DOHH2 (cell line): ENCODE measurements around the gene MORN3.
A peak's percentile ranks its signal among the peaks of the same experiment; 100 is the strongest.
"Not testable (repeated sequence)": the region's sequence is repeated elsewhere in the genome, so short reads cannot be mapped to it uniquely, and the experiment has no call there.

Experiments
- H3F3A ChIP-seq: fragments of 200-600 bp; sonication (generic), shearing (Covaris generic); 2 replicates; pipeline ENCODE4 v1.6.0; 2016; ENCODE audit warnings: antibody characterized with exemption, mild to moderate bottlenecking; ENCODE audit not compliant: control insufficient read depth, insufficient read depth
- H3K27ac ChIP-seq: fragments of 200-600 bp; sonication (generic); 2 replicates; pipeline ENCODE4 v1.5.1; 2014; ENCODE audit warnings: low read depth, mild to moderate bottlenecking, low read length, moderate library complexity
- H3K27me3 ChIP-seq: fragments of 200-600 bp; sonication (generic); 2 replicates; pipeline ENCODE4 v1.6.1; 2014; ENCODE audit warnings: mild to moderate bottlenecking, low read length, mixed read lengths; ENCODE audit not compliant: control insufficient read depth
- H3K36me3 ChIP-seq: fragments of 200-600 bp; sonication (generic); 2 replicates; pipeline ENCODE4 v1.6.1; 2014; ENCODE audit warnings: mild to moderate bottlenecking, low read length, moderate library complexity, mixed read lengths; ENCODE audit not compliant: control insufficient read depth
- H3K4me1 ChIP-seq: fragments of 200-600 bp; sonication (generic); 2 replicates; pipeline ENCODE4 v1.6.1; 2014; ENCODE audit warnings: mild to moderate bottlenecking, low read length, mixed read lengths; ENCODE audit not compliant: control insufficient read depth
- H3K4me2 ChIP-seq: fragments of 200-600 bp; sonication (generic); 2 replicates; pipeline ENCODE4 v1.6.0; 2014; ENCODE audit warnings: mild to moderate bottlenecking, low read length, moderate library complexity
- H3K4me3 ChIP-seq: fragments of 200-600 bp; sonication (generic); 2 replicates; pipeline ENCODE4 v1.5.1; 2014; ENCODE audit warnings: mild to moderate bottlenecking, low read length, mixed read lengths
- H3K79me2 ChIP-seq: fragments of 200-600 bp; sonication (generic); 2 replicates; pipeline ENCODE4 v1.6.1; 2014; ENCODE audit warnings: mild to moderate bottlenecking, low read length, mixed read lengths; ENCODE audit not compliant: control insufficient read depth
- H3K9me2 ChIP-seq: fragments of 200-600 bp; sonication (generic); replicated peaks from 2 replicates; pipeline ENCODE4 v1.6.1; 2014; ENCODE audit warnings: mild to moderate bottlenecking, low read length, mixed read lengths; ENCODE audit not compliant: control insufficient read depth
- H3K9me3 ChIP-seq: fragments of 200-600 bp; sonication (generic); 2 replicates; pipeline ENCODE4 v1.6.1; 2014; ENCODE audit warnings: antibody characterized with exemption, low read length, mixed read lengths; ENCODE audit not compliant: control insufficient read depth, insufficient read depth
- H4K20me1 ChIP-seq: fragments of 200-600 bp; sonication (generic); 2 replicates; pipeline ENCODE4 v1.6.0; 2014; ENCODE audit warnings: low read depth, mild to moderate bottlenecking, antibody characterized with exemption, low read length, moderate library complexity; ENCODE audit not compliant: control insufficient read depth, insufficient read depth
- CTCF ChIP-seq: fragments of 200-600 bp; sonication (generic); IDR thresholded peaks from one replicate; pipeline ENCODE4 v1.5.1; 2014; ENCODE audit warnings: antibody characterized with exemption, mild to moderate bottlenecking, low read depth, low read length; ENCODE audit not compliant: poor library complexity, severe bottlenecking
- EZH2phosphoT487 ChIP-seq: fragments of 200-600 bp; sonication (generic); IDR thresholded peaks from 2 replicates; pipeline ENCODE4 v1.6.1; 2017; ENCODE audit warnings: borderline replicate concordance, mild to moderate bottlenecking, antibody characterized with exemption, low read length, moderate library complexity, mixed read lengths

The MORN3 gene

GRCh38 chr12:121715862-121716435 is 46.5 kb upstream of the MORN3 start:
- Histone ChIP-seq H3K4me2 (no peak overlapping the region), H3K4me1 (peaks cover 20% of the 10 kb centered on the region), H4K20me1 (no peaks in the 10 kb centered on the region), H3K79me2 (peaks cover 20% of the 10 kb centered on the region), H3F3A (no peaks in the 10 kb centered on the region), H3K36me3 (no peaks in the 10 kb centered on the region), H3K27me3 (no peaks in the 10 kb centered on the region), H3K27ac (no peak overlapping the region), H3K4me3 (no peak overlapping the region), H3K9me3 (no peaks in the 10 kb centered on the region), H3K9me2 (no peaks in the 10 kb centered on the region)
- TF ChIP-seq EZH2phosphoT487 (no peak), CTCF (no peak)

GRCh38 chr12:121715055-121715454 is 45.6 kb upstream of the MORN3 start:
- not testable (repeated sequence) for H3K27ac ChIP-seq, H4K20me1 ChIP-seq

GRCh38 chr12:121713793-121714192 is 44.3 kb upstream of the MORN3 start:
- Histone ChIP-seq H3K27ac (no peak overlapping the region), H3F3A (no peaks in the 10 kb centered on the region), H3K36me3 (no peaks in the 10 kb centered on the region), H3K9me3 (no peaks in the 10 kb centered on the region), H3K4me2 (peak overlapping the region; percentile 84), H3K79me2 (peaks cover 20% of the 10 kb centered on the region), H3K4me3 (peak overlapping the region; percentile 95), H3K9me2 (no peaks in the 10 kb centered on the region), H4K20me1 (no peaks in the 10 kb centered on the region), H3K4me1 (peaks cover 31% of the 10 kb centered on the region), H3K27me3 (no peaks in the 10 kb centered on the region)
- no peak for TF ChIP-seq CTCF
- no peak for TF ChIP-seq EZH2phosphoT487

More at GRCh38 chr12:121715055-121715454, 45.6 kb upstream of the MORN3 start:
- not testable (repeated sequence) for H3K9me3 ChIP-seq, H3F3A ChIP-seq, H3K27me3 ChIP-seq, H3K4me3 ChIP-seq, H3K36me3 ChIP-seq, H3K9me2 ChIP-seq, H3K4me2 ChIP-seq
- H3K4me1 ChIP-seq: peaks cover 20% of the 10 kb centered on the region
- H3K79me2 ChIP-seq: peaks cover 20% of the 10 kb centered on the region

- Histone ChIP-seq H3K4me2 (peak overlapping the region; percentile 84), H3K36me3 (no peaks in the 10 kb centered on the region), H3F3A (peaks cover 4% of the 10 kb centered on the region; the same call in 1 of the 2 replicates), H3K27ac (no peak overlapping the region), H3K9me3 (no peaks in the 10 kb centered on the region), H3K4me3 (peak overlapping the region; percentile 95), H3K79me2 (peaks cover 20% of the 10 kb centered on the region), H3K9me2 (no peaks in the 10 kb centered on the region), H3K4me1 (peaks cover 33% of the 10 kb centered on the region), H4K20me1 (no peaks in the 10 kb centered on the region), H3K27me3 (no peaks in the 10 kb centered on the region)
- TF ChIP-seq CTCF (no peak), EZH2phosphoT487 (no peak)
These were observed 43.9 kb upstream of the MORN3 start for GRCh38 chr12:121713257-121713777.
